Left ventricle myocardium inferior (tissue), 1 donor: ENCODE data around the gene ART1. TPM values are rescaled to one million over a fixed set of nuclear protein-coding genes. Genes with fewer than 3 reads are reported as not detected.

ENCODE experiments used
- DNase-seq: peaks from one replicate; pipeline ENCODE4 v3.0.0-alpha.2; 2020
- H3K27ac ChIP-seq: fragments of 200-600 bp; replicated peaks from 2 replicates; pipeline ENCODE4 v1.8.0; 2021
- H3K27me3 ChIP-seq: fragments of 200-600 bp; 2 replicates; pipeline ENCODE4 v1.8.0; 2021; ENCODE audit warnings: low read depth
- H3K36me3 ChIP-seq: fragments of 200-600 bp; 2 replicates; pipeline ENCODE4 v1.8.0; 2021
- H3K4me1 ChIP-seq: fragments of 200-600 bp; 2 replicates; pipeline ENCODE4 v1.8.0; 2021
- H3K4me3 ChIP-seq: fragments of 200-600 bp; 2 replicates; pipeline ENCODE4 v1.8.0; 2021; ENCODE audit warnings: mild to moderate bottlenecking, moderate library complexity
- H3K9me3 ChIP-seq: fragments of 200-600 bp; replicated peaks from 2 replicates; pipeline ENCODE4 v1.8.0; 2021
- CTCF ChIP-seq: fragments of 200-600 bp; IDR thresholded peaks from 2 replicates; pipeline ENCODE4 v1.8.0; 2021; ENCODE audit warnings: antibody characterized with exemption, mild to moderate bottlenecking, borderline replicate concordance
- intact Hi-C: fragments of 100-400 bp; cut with micrococcal nuclease; formaldehyde crosslinking; loops from one replicate; pipeline ENCODE4 v1.11.0; 2022
- total RNA-seq: library from RNA; stranded (reverse); fragmentation: NEBNext Ultra II Directional; extraction: Animal tissue kit (Norgen Biotek cat#: 25700); gene quantifications from one replicate; pipeline ENCODE4 v1.2.1, GENCODE V29; 2021
- donor health status: DM: no; HTN: yes; CAD: no; lungs with severe emphysema.

Gene ART1
- total RNA-seq, 1 donor from 2014 or later, result 0.58 TPM

- H3K27ac ChIP-seq, result no peak overlapping the region
- H3K36me3 ChIP-seq, result no peaks in the 10 kb centered on the region
- intact Hi-C loops, result no loop called here
- H3K4me1 ChIP-seq, result peaks cover 12% of the 10 kb centered on the region
- no peak for DNase-seq
- no peaks in the 10 kb centered on the region for H3K27me3 ChIP-seq
- H3K9me3 ChIP-seq, result peaks cover 8% of the 10 kb centered on the region
- TF ChIP-seq CTCF, result no peak
- H3K4me3 ChIP-seq, result no peak overlapping the region
Measured at GRCh38 chr11:3615998-3616397, 28.9 kb upstream of the ART1 start.

- intact Hi-C loops, result no loop called here
- TF ChIP-seq CTCF, result no peak
Measured at GRCh38 chr11:3616721-3617460, 28.0 kb upstream of the ART1 start.

GRCh38 chr11:3617990-3618389 lies 26.9 kb upstream of the ART1 start:
- Histone ChIP-seq H3K9me3 (no peaks in the 10 kb centered on the region), H3K4me1 (peaks cover 12% of the 10 kb centered on the region), H3K27me3 (no peaks in the 10 kb centered on the region), H3K27ac (no peak overlapping the region), H3K36me3 (no peaks in the 10 kb centered on the region), H3K4me3 (no peak overlapping the region)
- no peak for TF ChIP-seq CTCF
- intact Hi-C loops, result no loop called here
- DNase-seq, result no peak

More at GRCh38 chr11:3616721-3617460, 28.0 kb upstream of the ART1 start:
- Histone ChIP-seq H3K9me3 (peaks cover 6% of the 10 kb centered on the region), H3K27ac (no peak overlapping the region), H3K27me3 (no peaks in the 10 kb centered on the region), H3K4me1 (peaks cover 12% of the 10 kb centered on the region), H3K4me3 (no peak overlapping the region), H3K36me3 (no peaks in the 10 kb centered on the region)
- no peak for DNase-seq

GRCh38 chr11:3622521-3622920 lies 22.4 kb upstream of the ART1 start:
- Histone ChIP-seq H3K27ac (no peak overlapping the region), H3K4me3 (no peak overlapping the region), H3K4me1 (no peaks in the 10 kb centered on the region), H3K27me3 (no peaks in the 10 kb centered on the region), H3K36me3 (no peaks in the 10 kb centered on the region), H3K9me3 (no peaks in the 10 kb centered on the region)
- no peak for TF ChIP-seq CTCF
- intact Hi-C loops, result no loop called here
- DNase-seq, result no peak

- no peaks in the 10 kb centered on the region for H3K27me3 ChIP-seq
- DNase-seq, result no peak
- no peaks in the 10 kb centered on the region for H3K36me3 ChIP-seq
- no peak overlapping the region for H3K27ac ChIP-seq
- H3K9me3 ChIP-seq, result no peaks in the 10 kb centered on the region
- no peak for TF ChIP-seq CTCF
- intact Hi-C loops, result no loop called here
- H3K4me3 ChIP-seq, result no peak overlapping the region
- no peaks in the 10 kb centered on the region for H3K4me1 ChIP-seq
Measured at GRCh38 chr11:3623121-3623520, 21.8 kb upstream of the ART1 start.
